ENCODE measurements around the gene SSBP2.

SSBP2 gene

DNA sequence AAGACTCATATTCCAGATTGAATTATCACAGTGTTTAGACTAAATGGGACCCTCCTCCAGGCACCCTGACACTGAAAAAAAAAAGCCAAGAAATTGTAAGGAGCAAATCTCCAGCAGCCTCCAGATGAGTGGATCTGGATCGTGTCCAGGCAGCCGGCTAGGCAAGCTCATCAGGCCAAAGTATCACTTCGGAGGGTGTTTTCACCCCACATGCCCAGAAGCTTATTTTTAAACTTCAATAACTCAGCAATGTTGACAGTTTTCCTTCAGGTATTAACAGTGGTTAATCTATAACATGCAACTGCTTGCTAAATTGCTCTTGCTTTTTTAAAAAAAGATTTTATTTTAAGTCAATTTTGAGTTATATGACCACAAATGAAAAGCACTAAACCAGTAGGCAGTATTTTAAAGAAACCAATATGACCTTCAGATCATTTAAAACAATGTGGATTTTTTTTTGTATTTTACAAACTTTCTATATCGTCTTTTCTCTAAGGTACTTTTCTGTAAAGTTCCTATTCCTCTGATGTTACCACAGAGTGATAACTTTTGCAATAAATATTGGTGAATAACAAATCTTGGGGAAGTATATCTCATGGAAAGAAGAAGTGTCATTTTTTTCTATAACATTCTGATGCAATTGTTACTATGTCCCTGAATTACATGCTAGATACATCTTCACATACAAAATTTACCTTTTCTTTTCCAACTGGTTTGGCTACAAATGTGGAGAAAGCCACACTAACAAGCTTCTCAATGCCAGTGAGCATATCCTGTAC lies 387.6 kb downstream of the SSBP2 start:
- DNase-seq = no peak
